CD4-positive, alpha-beta T cell treated with Interferon gamma for 1 hour (primary cell): ENCODE measurements around the gene OOSP2.
"Not testable (repeated sequence)": the region's sequence is repeated elsewhere in the genome, so short reads cannot be mapped to it uniquely, and the experiment has no call there.

Experiments used
- DNase-seq: peaks from one replicate; pipeline ENCODE4 v3.0.0-alpha.2; 2020

Gene OOSP2, protein sequence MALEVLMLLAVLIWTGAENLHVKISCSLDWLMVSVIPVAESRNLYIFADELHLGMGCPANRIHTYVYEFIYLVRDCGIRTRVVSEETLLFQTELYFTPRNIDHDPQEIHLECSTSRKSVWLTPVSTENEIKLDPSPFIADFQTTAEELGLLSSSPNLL

DNA sequence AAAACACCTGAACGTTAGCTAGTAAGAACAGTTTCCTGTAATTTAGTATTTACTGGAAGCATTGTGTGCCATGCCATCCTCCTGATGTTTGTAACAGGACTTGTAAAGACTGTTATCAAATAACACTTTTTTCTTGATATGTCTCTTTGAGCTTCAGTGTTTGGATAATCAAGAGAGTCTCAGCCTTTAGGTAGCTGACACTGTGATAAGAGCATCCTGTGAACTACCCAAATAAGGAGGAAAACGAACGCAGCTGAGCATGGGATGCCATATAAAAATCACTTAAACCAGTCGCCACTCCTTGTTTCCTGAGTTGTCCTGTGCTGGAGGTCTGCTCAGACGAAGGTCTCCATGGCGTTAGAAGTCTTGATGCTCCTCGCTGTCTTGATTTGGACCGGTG is at the start of gene OOSP2:
Gene OOSP2, plus strand, starts transcription at position 301 of the 400 bp plus-strand sequence. Its CDS starts 51 bp downstream, at position 352.
- no peak for DNase-seq

DNA sequence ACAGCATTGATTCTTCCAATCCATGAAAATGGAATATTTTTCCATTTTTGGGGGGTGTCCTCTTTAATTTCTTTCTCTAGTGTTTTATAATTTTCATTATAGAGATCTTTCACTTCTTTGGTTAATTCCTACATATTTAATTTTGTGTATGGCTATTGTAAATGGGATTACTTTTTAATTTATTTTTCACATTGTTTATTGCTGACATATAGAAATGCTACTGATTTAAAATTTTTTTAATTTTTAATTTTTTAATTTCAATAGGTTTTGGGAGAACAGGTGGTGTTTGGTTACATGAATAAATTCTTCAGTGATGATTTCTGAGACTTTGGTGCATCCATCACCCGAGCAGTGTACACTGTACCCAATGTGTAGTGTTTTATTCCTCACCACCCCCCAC is 49.8 kb upstream of the OOSP2 start:
- no peak for DNase-seq

DNA sequence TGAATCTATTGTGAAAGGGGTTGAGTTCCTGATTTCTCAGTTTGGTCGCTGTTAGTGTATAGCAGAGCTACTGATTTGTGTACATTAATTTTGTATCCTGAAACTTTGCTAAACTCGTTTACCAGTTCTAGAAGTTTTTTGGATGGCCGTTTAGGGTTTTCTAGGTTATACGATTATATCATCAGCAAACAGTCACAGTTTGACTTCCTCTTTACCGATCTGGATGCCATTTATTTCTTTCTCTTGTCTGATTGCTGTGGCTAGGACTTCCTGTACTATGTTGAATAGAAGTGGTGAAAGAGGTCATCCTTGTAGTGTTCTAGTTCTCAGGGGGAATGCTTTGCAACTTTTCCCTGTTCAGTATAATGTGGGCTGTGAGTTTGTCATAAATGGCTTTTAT is 47.8 kb upstream of the OOSP2 start:
- no peak for DNase-seq

DNA sequence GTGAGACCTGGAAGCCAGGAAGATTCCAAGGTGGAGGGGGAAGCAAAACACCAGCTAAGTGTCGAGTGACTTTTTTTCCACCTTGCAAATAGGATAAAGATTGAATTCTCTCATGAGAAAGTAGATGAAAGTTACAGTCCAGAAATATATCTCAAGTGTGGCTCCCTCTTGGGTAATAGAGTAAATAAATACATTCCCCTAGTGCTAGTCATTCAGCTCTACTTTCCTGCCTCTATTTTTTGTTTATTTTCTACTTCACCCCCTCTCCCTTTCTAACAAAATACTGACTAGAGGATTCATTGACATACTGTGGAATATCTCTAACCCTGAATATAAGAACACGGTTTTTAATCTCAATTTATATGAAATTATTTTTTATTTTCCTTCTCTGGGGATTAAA is 42.4 kb upstream of the OOSP2 start:
- DNase-seq: no peak

DNA sequence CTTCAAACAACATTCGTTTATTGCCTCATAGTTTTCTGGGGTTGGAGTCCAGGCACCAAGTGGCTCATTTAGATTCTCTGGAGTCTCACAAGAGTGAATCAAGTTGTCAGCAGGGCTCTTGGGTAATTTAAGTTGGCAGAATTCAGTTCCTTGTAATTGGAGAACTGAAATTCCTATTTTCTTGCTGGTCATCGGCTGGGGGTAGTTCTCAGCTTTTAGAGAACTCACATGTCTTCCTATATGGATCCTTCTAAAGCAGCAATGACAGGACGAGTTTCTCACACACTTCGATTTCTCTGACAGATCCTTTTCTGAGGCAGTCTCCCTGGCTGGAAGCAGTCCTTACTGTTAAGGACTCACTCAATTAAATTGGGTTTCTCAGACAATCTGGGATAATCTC is 40.5 kb upstream of the OOSP2 start:
- no peak for DNase-seq

DNA sequence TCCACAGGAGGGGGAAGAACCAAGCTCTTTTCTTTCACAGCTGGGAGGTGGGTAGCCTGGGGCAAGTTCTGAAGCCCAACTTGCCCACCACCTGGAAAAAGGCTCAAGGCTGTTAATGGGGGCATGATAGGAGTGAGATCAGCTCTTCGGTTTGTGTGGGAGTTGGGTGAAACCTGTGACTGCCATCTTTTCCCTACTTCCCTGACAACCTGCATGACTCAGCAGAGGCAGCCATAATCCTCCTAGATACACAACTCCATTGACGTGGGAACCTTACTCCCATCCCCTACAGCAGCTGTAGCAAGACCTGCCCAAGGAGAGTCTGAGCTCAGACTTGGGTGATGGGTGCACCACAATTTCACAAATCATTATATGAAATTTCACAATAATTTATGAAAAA is 36.5 kb upstream of the OOSP2 start:
- no peak for DNase-seq

DNA sequence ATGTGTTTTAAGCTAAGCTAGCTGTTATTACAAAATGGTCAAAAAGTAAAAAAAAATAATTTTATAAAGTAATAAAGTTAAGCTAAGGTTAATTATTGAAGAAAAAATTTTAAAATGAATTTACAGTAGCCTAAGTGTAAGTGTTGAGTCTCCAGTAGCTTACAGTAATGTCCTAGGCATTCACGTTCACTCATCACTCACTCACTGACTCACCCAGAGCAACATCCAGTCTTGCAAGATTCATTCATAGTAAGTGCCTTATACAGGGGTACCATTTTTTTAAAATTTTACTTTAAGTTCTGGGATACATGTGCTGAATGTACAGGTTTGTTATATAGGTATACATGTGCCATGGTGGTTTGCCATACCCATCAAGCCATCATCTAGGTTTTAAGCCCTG is 34.8 kb upstream of the OOSP2 start:
- DNase-seq: no peak

DNA sequence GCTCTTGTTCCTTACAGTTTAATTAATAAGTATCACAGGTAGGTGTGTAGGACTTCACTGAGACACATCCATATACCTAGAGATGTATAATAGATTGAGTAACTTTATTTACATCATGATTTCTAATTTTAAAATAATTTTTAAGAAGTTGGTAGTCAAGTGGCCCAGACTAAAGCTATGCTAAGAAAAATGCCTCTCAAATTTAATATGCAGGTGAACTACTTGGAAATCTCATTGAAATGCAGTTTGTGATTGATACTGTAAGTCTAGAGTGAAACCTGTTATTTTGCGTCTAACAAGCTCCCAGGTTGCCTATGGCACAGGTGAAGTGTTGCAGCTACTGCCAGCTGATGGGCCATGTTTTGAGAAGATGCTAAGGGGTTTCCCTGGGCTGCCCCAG is 23.3 kb upstream of the OOSP2 start, which contains the start of gene OOSP4B:
Gene OOSP4B, plus strand, starts transcription at position 301 of the 400 bp plus-strand sequence.
- DNase-seq: no peak

DNA sequence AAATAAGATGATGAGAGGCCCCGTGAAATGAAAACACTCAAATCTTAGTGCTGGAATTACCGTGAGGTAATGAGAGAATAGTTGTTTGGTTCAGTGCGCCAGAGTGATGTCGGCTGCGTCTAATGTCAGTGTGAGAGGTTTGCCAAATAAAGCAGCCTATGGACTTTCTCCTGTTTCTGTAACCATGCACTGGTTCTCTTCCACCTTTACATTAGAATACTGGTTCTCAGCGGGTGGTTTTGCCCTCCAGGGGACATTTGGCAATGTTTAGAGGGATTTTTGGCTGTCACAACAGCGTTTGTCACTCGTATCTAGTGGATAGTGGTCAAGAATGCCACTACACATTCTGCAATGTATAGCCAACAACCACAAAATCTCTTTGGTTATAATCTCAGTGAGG is 22.2 kb upstream of the OOSP2 start:
- no peak for DNase-seq

DNA sequence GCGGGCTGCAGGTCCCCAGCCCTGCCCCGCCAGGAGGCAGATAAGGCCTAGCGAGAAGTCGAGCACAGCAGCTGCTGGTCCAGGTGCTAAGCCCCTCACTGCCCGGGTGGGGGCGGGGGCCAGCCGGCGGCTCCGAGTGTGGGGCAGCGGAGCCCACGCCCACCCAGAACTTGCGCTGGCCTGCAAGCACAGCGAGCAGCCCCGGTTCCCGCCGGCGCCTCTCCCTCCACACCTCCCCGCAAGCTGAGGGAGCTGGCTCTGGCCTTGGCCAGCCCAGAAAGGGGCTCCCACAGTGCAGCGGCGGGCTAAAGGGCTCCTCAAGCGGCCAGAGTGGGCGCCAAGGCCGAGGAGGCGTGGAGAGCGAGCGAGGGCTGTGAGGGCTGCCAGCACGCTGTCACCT is 19.8 kb upstream of the OOSP2 start:
- DNase-seq: not testable (repeated sequence)

DNA sequence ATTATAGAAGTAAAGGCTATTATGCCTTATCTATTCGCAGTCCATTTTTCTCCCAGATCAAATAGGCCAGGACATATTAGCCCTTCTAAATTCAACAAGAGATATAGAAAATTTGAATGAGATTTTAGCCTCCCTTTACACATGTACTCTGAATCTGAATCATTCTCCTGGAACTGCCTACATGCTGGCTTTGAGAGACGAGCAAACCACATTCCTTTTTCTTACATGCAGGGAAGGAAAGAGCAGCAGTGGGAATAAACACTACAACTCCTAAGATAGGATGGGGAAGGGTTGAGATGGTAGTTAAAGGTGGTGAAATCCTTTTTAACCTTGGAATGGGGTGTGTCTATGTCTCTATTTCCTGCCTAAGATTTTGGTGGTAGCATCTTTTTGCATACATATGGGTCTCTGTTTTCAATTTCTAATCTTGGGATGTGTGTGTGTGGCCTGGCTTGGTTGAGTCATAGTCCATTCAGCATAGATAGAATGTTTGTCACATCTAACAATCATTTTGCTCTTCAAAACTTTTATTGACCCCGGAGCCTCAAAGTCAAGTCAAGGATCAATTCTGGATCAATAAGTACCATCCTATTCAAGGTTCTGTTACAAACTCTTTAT is 11.1 kb upstream of the OOSP2 start:
- DNase-seq: no peak

DNA sequence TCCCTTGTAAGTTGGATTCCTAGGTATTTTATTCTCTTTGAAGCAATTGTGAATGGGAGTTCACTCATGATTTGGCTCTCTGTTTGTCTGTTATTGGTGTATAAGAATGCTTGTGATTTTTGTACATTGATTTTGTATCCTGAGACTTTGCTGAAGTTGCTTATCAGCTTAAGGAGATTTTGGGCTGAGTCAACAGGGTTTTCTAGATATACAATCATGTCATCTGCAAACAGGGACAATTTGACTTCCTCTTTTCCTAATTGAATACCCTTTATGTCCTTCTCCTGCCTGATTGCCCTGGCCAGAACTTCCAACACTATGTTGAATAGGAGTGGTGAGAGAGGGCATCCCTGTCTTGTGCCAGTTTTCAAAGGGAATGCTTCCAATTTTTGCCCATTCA is 10.2 kb downstream of the OOSP2 start:
- not testable (repeated sequence) for DNase-seq

DNA sequence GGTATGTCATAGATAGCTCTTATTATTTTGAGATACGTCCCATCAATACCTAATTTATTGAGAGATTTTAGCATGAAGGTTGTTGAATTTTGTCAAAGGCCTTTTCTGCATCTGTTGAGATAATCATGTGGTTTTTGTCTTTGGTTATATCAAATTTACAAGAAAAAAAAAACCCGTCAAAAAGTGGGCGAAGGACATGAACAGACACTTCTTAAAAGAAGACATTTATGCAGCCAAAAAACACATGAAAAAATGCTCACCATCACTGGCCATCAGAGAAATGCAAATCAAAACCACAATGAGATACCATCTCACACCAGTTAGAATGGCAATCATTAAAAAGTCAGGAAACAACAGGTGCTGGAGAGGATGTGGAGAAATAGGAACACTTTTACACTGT is 10.6 kb downstream of the OOSP2 start:
- DNase-seq: not testable (repeated sequence)

DNA sequence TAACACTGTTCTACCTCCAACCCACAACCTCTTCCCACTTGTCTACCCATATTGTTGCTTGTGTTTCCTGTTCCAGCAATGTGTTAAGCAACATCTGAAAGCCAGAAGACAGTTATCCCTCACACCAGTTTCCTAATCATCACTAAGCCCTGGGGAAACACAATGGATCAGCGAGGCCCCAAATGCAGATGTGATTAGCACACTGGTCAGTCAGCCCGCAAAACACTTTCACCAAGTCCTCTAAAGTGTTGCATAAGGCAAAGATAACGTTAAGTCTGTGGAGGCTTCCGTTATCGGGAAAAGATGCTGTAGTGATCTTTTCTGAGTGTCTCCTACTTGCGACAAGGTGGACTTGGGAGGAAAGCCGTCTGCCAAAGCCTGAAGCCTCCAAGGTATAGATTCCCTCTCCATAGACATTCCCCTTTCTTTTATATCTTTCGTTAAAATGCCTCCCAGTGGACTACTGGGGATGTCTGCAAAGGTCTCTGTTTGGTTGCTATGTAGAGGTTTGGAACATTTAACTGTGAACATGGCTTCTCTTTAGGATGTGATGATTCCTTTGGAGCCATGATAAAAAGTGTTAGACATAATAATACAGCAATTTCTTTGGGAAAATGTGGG is 16.2 kb downstream of the OOSP2 start, which contains the start of gene MS4A3:
Gene MS4A3, plus strand, starts transcription at position 317 of the 621 bp plus-strand sequence. CDS start 4,496 bp downstream, outside the sequence.
- DNase-seq: no peak

DNA sequence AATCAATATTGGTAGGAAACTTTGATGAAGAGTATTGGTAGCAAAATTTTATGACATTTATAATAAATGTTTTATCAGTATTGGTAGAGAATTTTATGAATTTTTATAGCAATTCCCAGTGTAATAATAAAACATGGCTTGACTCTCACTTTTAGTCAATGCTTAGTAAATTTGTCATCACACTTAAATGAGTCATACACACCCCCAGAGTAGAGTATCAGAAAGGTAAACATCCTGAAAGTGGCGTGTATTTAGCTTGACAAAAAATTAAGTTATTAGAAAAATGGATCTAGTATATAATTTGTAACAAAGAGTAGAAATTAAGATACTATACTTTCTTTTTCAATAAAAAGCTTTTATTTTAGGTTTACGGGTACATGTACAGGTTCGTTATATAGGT is 18.8 kb downstream of the OOSP2 start:
- DNase-seq: no peak

DNA sequence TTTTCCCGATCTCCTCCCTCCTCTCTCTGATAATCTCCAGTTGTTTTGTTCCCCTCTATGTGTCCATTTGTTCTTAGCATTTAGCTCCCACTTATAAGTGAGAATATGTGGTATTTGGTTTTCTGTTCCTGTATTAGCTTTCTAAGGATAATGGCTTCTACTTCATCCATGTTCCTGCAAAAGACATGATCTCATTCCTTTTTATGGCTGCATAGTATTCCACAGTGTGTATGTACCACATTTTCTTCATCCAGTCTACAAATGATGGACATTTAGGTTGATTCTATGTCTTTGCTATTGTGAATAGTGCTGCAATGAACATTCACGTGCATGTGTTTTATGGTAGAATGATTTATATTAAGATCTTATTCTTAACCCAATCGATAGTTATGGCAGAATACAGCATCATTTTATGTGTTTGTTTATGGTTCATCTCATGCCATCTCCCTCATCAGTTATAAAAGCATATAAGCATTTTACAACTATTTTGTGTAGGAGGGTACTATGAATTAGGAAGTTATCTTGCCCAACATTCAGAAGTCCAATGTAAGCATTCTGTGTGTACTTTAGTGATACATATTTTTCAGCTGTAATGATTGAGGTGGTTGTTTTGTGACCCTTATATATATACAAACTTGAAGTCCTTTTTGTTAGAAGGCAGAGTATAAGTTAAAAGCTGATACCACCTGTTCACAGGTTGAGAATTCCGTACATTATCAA is 19.5 kb downstream of the OOSP2 start:
- no peak for DNase-seq

DNA sequence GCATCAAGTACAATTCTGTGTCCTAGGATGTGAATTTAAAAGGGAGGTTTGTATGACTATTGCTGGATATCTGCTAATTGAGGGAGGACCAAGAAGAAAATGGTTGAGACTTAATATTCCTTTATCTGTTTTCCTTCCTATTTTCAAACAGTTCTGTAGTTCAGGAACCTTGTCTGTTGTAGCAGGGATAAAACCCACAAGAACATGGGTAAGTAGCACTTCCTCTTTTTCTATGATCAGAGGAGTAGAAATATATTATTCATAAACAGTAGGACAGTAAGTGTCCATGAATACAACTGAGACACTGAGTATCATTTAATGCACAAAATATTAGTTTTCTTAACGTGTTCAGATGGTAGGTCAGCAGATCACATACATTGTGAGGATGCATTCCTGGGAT is 23.9 kb downstream of the OOSP2 start:
- no peak for DNase-seq

DNA sequence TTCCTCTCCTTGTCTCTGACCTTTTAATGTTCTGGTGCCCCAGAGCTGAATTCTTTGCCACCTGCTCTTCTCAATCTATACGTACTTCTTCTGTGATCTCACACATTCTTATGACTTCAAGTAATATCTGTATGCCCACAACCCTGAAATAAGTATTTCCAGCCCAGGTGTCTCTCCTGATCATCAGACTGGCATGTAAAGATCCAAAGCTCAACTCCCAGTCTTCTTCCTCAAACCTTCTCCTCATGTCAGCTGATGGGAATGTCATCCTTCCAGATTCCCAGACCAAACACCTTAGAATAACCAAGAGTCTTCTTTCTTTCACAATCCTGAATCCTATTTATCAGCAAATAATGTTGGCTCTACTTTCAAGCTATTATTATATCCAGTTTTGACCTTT is 25.6 kb downstream of the OOSP2 start:
- no peak for DNase-seq

DNA sequence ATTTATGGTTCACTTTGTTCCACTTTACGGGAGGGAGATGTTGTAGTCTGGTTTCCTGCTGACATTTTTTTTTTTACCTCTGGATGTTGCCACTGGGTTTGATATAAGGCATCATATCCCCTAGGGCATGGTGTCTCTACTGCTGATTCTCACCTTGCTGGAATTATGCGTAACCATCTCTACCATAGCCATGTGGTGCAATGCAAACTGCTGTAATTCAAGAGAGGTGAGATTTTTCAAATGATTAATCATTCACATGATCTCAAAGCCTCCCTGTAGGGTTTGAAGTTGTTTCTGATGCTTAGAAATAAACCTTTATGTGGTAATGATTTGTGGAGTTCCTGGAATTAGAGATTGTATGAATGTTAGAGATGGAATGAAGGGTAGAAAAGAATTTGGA is 29.2 kb downstream of the OOSP2 start:
- no peak for DNase-seq

DNA sequence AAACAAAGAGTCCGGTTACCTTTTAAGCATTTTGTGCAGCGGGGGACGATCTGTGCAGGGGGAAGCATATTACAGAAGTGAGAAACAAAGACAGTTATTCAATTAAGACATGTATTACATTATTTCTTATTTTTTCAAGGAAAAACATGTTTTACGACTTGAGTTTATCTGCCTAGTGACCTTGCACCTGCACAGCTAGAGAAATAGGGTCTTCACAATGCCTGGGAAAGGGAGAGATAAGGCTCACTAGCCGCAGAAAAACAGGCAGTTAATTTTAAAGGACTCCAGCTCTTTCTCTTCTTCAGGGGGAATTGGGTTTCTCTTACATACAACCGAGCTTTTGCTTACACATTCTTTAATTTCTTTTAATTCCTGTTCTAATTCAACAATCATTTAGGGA is 31.4 kb downstream of the OOSP2 start:
- DNase-seq: not testable (repeated sequence)

DNA sequence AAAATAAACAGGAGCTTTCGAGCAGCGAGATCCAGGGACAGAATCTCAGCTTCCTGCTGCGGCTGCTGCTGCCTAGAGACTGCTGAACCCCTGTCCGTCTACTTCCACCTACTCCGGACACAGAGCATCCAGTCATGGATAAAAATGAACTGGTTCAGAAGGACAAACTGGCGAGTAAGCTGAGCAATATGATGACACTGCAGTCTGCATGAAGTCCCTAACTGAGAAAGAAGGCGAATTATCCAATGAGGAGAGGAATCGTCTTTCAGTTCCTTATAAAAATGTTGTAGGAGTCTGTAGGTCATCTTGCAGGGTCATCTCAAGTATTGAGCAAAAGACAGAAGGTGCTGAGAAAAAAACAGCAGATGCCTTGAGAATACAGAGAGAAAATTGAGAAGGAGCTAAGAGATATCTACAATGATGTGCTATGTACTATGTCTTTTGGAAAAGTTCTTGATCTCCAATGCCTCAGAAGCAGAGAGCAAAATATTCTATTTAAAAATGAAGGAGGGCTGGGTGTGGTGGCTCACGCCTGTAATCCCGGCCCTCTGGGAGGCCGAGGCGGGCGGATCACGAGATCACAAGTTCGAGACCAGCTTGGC is 37.1 kb downstream of the OOSP2 start:
- DNase-seq: no peak

DNA sequence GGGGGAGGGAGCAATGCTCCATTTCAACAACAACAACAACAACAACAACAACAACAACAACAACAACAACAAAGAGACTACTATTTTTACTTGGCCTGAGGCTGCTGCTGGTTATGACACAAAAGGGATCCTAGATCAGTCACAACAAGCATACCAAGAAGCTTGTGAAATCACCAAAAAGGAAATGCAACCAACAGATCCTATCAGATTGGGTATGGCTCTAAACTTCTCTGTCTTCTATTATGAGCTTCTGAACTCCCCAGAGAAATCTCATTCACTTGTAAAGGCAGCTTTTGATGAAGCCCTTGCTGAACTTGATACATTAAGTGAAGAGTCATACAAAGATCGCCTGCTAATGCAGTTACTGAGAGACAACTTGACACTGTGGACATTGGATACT is 37.8 kb downstream of the OOSP2 start:
- no peak for DNase-seq

DNA sequence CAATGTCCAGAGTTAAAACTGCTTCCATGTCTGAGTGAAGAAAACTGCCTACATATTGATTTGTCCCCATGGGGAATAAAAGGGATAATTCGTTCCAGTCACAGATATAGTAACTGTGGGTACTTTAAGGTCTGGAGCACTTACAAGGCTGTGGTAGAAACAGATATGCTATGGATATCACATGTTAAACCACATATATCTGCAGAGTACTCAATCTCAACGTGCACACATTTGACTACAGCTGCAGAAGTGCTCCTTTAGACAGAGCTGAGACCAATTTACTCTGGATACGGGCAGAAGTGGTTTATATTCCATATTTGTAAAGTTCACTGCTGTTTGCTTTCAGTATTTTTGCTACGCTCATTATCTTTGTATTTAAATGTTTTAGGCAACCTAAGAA is 38.5 kb downstream of the OOSP2 start:
- DNase-seq: no peak
